ENCODE results near the gene YBX1.

YBX1 gene

DNA sequence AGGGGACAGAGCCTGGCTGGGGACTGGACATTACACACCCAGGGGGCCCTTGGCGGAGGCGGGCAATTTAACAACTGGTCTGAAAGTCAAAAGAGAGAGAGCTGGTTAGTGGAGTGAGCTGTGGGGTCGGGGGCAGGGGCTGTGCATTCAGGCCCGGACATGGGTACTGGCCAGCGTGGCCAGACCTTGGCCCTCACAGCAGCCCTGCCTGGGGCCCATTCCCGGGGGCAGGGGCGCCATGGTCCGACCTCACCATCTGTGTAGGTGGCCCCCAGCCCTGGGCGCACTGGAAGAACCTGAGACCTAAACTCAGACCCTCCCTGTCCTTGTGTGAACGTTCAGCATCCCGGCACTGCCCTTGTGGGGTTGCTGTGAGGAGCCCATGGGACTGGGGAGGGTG lies 52.8 kb downstream of the YBX1 start:
- no peak overlapping the region for H3K4me2 ChIP-seq (ENCODE audit: low read length)
- H2AFZ ChIP-seq (ENCODE audit: low read length) = no peak overlapping the region
- no peaks in the 10 kb centered on the region for H3K9me3 ChIP-seq (ENCODE audit: low read length)
- H3K36me3 ChIP-seq (ENCODE audit: insufficient read depth, low read length) = no peaks in the 10 kb centered on the region
- no peak overlapping the region for H3K27ac ChIP-seq (ENCODE audit: low read depth, low read length, poor library complexity, severe bottlenecking)
- TF ChIP-seq EZH2 (IDR thresholded peaks at IDR 0.05; ENCODE audit: borderline replicate concordance, low read length) = no peak
- TF ChIP-seq, protein P1, sequence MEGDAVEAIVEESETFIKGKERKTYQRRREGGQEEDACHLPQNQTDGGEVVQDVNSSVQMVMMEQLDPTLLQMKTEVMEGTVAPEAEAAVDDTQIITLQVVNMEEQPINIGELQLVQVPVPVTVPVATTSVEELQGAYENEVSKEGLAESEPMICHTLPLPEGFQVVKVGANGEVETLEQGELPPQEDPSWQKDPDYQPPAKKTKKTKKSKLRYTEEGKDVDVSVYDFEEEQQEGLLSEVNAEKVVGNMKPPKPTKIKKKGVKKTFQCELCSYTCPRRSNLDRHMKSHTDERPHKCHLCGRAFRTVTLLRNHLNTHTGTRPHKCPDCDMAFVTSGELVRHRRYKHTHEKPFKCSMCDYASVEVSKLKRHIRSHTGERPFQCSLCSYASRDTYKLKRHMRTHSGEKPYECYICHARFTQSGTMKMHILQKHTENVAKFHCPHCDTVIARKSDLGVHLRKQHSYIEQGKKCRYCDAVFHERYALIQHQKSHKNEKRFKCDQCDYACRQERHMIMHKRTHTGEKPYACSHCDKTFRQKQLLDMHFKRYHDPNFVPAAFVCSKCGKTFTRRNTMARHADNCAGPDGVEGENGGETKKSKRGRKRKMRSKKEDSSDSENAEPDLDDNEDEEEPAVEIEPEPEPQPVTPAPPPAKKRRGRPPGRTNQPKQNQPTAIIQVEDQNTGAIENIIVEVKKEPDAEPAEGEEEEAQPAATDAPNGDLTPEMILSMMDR (IDR thresholded peaks at IDR 0.05; ENCODE audit: low read length) = no peak
- H3K79me2 ChIP-seq (ENCODE audit: insufficient read depth, low read length) = no peaks in the 10 kb centered on the region
- no peak overlapping the region for H3K4me3 ChIP-seq (ENCODE audit: low read depth, low read length, poor library complexity, severe bottlenecking)
- H3F3A ChIP-seq (ENCODE audit: insufficient read depth, low read length) = no peaks in the 10 kb centered on the region
- H3K9me2 ChIP-seq (ENCODE audit: low read depth, low read length) = no peaks in the 10 kb centered on the region
- H3K27me3 ChIP-seq (ENCODE audit: insufficient read depth, low read length) = peaks cover 3% of the 10 kb centered on the region; the same call in 1 of the 2 replicates
- H3K4me1 ChIP-seq (ENCODE audit: insufficient read depth, low read length, severe bottlenecking) = no peaks in the 10 kb centered on the region
- no peak overlapping the region for H3K9ac ChIP-seq (ENCODE audit: low read length)
- H4K20me1 ChIP-seq (ENCODE audit: insufficient read depth, low read length) = no peaks in the 10 kb centered on the region

DNA sequence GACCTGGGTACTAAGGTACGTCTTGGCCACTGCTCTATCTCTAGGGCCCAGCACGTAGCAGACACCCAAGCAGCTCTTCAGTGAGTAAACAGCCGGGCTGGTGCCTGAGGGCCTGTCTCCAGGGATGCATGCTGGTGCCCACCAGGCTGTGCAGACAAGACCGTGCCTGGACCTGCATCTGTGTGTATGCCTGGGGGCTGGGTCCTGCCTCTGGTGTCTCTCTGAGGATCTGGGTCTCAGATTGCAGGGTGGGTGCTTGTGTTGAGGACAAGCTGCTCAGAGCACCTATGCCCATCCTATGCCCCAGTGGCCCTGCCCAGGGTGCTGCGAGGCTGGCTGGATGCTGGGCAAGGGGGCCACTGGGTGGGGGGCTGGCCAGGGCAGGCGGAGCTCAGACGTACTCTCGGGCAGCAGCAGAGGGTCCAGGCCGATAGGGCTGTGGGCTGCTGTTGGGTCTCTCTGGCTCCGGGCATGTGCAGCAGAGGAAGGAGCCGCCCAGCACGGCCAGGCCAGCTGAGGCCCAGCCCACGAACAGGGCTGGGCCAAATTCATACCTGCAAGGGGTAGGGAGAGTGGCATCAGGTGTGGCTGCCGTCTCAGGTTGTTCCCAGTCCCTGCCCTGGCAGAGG lies 53.4 kb downstream of the YBX1 start:
- H3K27ac ChIP-seq (ENCODE audit: low read depth, low read length, poor library complexity, severe bottlenecking) = no peak overlapping the region
- H2AFZ ChIP-seq (ENCODE audit: low read length) = no peak overlapping the region
- TF ChIP-seq EZH2 (IDR thresholded peaks at IDR 0.05; ENCODE audit: borderline replicate concordance, low read length) = no peak
- TF ChIP-seq, protein P1 (IDR thresholded peaks at IDR 0.05; ENCODE audit: low read length) = no peak
- no peak overlapping the region for H3K4me2 ChIP-seq (ENCODE audit: low read length)
- no peak overlapping the region for H3K4me3 ChIP-seq (ENCODE audit: low read depth, low read length, poor library complexity, severe bottlenecking)
- H3K36me3 ChIP-seq (ENCODE audit: insufficient read depth, low read length) = no peaks in the 10 kb centered on the region
- no peak overlapping the region for H3K9ac ChIP-seq (ENCODE audit: low read length)
- no peaks in the 10 kb centered on the region for H4K20me1 ChIP-seq (ENCODE audit: insufficient read depth, low read length)
- H3K9me3 ChIP-seq (ENCODE audit: low read length) = no peaks in the 10 kb centered on the region
- no peaks in the 10 kb centered on the region for H3K9me2 ChIP-seq (ENCODE audit: low read depth, low read length)
- H3K27me3 ChIP-seq (ENCODE audit: insufficient read depth, low read length) = peaks cover 3% of the 10 kb centered on the region; the same call in 1 of the 2 replicates
- H3K4me1 ChIP-seq (ENCODE audit: insufficient read depth, low read length, severe bottlenecking) = no peaks in the 10 kb centered on the region
- no peaks in the 10 kb centered on the region for H3K79me2 ChIP-seq (ENCODE audit: insufficient read depth, low read length)
- H3F3A ChIP-seq (ENCODE audit: insufficient read depth, low read length) = no peaks in the 10 kb centered on the region

DNA sequence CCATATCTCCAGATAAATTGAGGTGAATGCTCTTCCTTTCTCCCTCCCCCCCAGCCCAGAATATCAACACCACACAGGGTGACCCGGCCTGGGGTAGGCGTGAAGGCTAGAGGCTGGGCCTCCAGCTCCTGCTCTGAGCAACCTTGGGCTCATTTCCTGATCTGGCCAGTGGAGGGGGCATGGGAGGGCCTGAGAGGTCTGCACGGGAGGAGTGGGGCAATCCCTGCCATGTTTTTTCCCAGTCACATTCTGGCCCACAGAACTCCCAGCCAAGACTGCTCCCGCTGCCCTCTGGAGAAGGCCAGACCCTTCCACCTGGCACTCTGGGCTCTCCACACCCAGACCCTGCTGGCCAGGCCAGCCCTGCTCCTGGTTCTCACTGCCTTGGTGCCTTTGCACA lies 53.9 kb downstream of the YBX1 start:
- Histone ChIP-seq H3K27ac (ENCODE audit: low read depth, low read length, poor library complexity, severe bottlenecking) (no peak overlapping the region), H3K79me2 (ENCODE audit: insufficient read depth, low read length) (no peaks in the 10 kb centered on the region), H3K9me3 (ENCODE audit: low read length) (no peaks in the 10 kb centered on the region), H3K9ac (ENCODE audit: low read length) (no peak overlapping the region), H4K20me1 (ENCODE audit: insufficient read depth, low read length) (no peaks in the 10 kb centered on the region), H3K36me3 (ENCODE audit: insufficient read depth, low read length) (no peaks in the 10 kb centered on the region), H3K4me2 (ENCODE audit: low read length) (no peak overlapping the region), H3K9me2 (ENCODE audit: low read depth, low read length) (no peaks in the 10 kb centered on the region), H2AFZ (ENCODE audit: low read length) (no peak overlapping the region), H3F3A (ENCODE audit: insufficient read depth, low read length) (no peaks in the 10 kb centered on the region), H3K27me3 (ENCODE audit: insufficient read depth, low read length) (peaks cover 3% of the 10 kb centered on the region; the same call in 1 of the 2 replicates), H3K4me3 (ENCODE audit: low read depth, low read length, poor library complexity, severe bottlenecking) (no peak overlapping the region), H3K4me1 (ENCODE audit: insufficient read depth, low read length, severe bottlenecking) (no peaks in the 10 kb centered on the region)
- TF ChIP-seq, protein P1 (IDR thresholded peaks at IDR 0.05; ENCODE audit: low read length) = 0 out of 2 replicates have a peak, but pooled peaks have one; percentile 9
- no peak for TF ChIP-seq EZH2 (IDR thresholded peaks at IDR 0.05; ENCODE audit: borderline replicate concordance, low read length)
